Measurements from ENCODE around the gene SLC24A5. TPM values are rescaled to one million over a fixed set of nuclear protein-coding genes. Genes with fewer than 3 reads are reported as not detected.

Gene SLC24A5
- total RNA-seq, 4 donors from 2014 or later: not detected

DNA sequence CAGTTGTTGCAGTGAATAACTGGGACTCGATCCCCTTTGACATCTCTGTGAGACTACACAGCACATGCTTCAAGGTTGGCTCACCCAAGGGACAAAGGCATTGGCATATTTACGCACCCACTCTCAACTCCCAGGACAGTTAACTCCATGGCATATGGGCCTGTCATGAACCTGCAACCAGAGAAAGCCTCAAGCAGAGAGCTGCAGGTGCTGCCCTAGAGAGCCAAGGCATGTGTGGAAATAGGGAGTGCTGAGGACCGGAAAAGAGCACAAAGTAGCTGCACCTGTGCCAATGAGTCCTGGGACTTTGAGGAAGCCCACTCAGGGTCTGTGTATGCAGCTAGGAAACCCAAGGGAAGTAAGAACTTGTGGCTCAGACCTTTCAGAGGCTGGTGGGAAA lies 32.9 kb upstream of the SLC24A5 start:
- no peaks in the 10 kb centered on the region for H3K4me1 ChIP-seq
- no peaks in the 10 kb centered on the region for H3K27me3 ChIP-seq
- intact Hi-C loops (cut with DNase I): no loop called here
- no peaks in the 10 kb centered on the region for H3K9me3 ChIP-seq
- WGBS, 2 donors: 90 to 92% methylated on average over 3 of the region's 3 CpGs
- no peak for TF ChIP-seq POLR2A (IDR thresholded peaks at IDR 0.05)
- no peak for TF ChIP-seq CTCF (IDR thresholded peaks at IDR 0.05)
- H3K27ac ChIP-seq: no peak overlapping the region
- DNase-seq: no peak
- H3K4me3 ChIP-seq (replicated peaks in 1 of 3): no peak overlapping the region
- no peaks in the 10 kb centered on the region for H3K36me3 ChIP-seq

- Histone ChIP-seq H3K27ac (no peak overlapping the region), H3K36me3 (no peaks in the 10 kb centered on the region), H3K9me3 (no peaks in the 10 kb centered on the region), H3K4me3 (replicated peaks in 1 of 3) (no peak overlapping the region), H3K27me3 (no peaks in the 10 kb centered on the region), H3K4me1 (no peaks in the 10 kb centered on the region)
- DNase-seq: no peak
- TF ChIP-seq POLR2A (IDR thresholded peaks at IDR 0.05) (no peak), CTCF (IDR thresholded peaks at IDR 0.05) (no peak)
- intact Hi-C loops (cut with DNase I): no loop called here
- 65 to 75% methylated on average over 6 of the region's 6 CpGs for WGBS, 2 donors
These were observed 31.1 kb upstream of the SLC24A5 start for GRCh38 chr15:48089702-48090101.

GRCh38 chr15:48090115-48090514 lies 30.7 kb upstream of the SLC24A5 start:
- TF ChIP-seq POLR2A (IDR thresholded peaks at IDR 0.05): no peak
- TF ChIP-seq CTCF (IDR thresholded peaks at IDR 0.05): no peak
- Histone ChIP-seq H3K9me3 (no peaks in the 10 kb centered on the region), H3K36me3 (no peaks in the 10 kb centered on the region), H3K4me3 (replicated peaks in 1 of 3) (no peak overlapping the region), H3K27ac (no peak overlapping the region), H3K4me1 (no peaks in the 10 kb centered on the region), H3K27me3 (no peaks in the 10 kb centered on the region)
- WGBS, 2 donors: 71 to 79% methylated on average over 2 of the region's 2 CpGs
- intact Hi-C loops (cut with DNase I): no loop called here
- DNase-seq: no peak

GRCh38 chr15:48090666-48091065 lies 30.1 kb upstream of the SLC24A5 start:
- Histone ChIP-seq H3K4me3 (replicated peaks in 1 of 3) (no peak overlapping the region), H3K4me1 (no peaks in the 10 kb centered on the region), H3K36me3 (no peaks in the 10 kb centered on the region), H3K9me3 (no peaks in the 10 kb centered on the region), H3K27ac (no peak overlapping the region), H3K27me3 (no peaks in the 10 kb centered on the region)
- intact Hi-C loops (cut with DNase I): no loop called here
- no peak for DNase-seq
- TF ChIP-seq POLR2A (IDR thresholded peaks at IDR 0.05): no peak
- no peak for TF ChIP-seq CTCF (IDR thresholded peaks at IDR 0.05)
- 64 to 68% methylated on average over 3 of the region's 3 CpGs for WGBS, 2 donors

- Histone ChIP-seq H3K9me3 (no peaks in the 10 kb centered on the region), H3K36me3 (no peaks in the 10 kb centered on the region), H3K4me3 (replicated peaks in 1 of 3) (no peak overlapping the region), H3K27ac (no peak overlapping the region), H3K4me1 (no peaks in the 10 kb centered on the region), H3K27me3 (no peaks in the 10 kb centered on the region)
- no peak for DNase-seq
- TF ChIP-seq CTCF (IDR thresholded peaks at IDR 0.05) (no peak), POLR2A (IDR thresholded peaks at IDR 0.05) (no peak)
- intact Hi-C loops (cut with DNase I): no loop called here
- WGBS, 2 donors: 76 to 81% methylated on average over 4 of the region's 4 CpGs
These were observed 29.3 kb upstream of the SLC24A5 start for GRCh38 chr15:48091522-48091921.
